Measurements from ENCODE around the gene ZDHHC8.
A peak's percentile ranks its signal among the peaks of the same experiment; 100 is the strongest.

ZDHHC8 gene, protein sequence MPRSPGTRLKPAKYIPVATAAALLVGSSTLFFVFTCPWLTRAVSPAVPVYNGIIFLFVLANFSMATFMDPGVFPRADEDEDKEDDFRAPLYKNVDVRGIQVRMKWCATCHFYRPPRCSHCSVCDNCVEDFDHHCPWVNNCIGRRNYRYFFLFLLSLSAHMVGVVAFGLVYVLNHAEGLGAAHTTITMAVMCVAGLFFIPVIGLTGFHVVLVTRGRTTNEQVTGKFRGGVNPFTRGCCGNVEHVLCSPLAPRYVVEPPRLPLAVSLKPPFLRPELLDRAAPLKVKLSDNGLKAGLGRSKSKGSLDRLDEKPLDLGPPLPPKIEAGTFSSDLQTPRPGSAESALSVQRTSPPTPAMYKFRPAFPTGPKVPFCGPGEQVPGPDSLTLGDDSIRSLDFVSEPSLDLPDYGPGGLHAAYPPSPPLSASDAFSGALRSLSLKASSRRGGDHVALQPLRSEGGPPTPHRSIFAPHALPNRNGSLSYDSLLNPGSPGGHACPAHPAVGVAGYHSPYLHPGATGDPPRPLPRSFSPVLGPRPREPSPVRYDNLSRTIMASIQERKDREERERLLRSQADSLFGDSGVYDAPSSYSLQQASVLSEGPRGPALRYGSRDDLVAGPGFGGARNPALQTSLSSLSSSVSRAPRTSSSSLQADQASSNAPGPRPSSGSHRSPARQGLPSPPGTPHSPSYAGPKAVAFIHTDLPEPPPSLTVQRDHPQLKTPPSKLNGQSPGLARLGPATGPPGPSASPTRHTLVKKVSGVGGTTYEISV

DNA sequence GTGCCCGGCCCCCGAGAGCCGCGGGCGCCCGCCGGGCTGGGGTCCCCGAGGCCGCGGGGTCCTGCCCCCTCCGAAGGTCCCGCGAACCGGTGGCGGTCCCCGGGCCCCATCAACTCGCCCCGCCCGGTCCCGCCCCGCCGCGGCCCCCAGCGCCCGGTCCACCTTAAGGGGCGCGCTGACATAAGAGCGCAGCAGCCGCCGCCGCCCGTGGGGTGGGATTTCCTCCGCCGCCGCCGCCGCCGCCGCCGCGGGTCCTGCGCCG is at the start of gene ZDHHC8:
Gene ZDHHC8, plus strand, starts transcription at position 208 of the 262 bp plus-strand sequence. CDS start 144 bp downstream, outside the sequence.
- H3K4me3 ChIP-seq (ENCODE audit: low read depth, low read length), result peak within 1 kb of the TSS; percentile 82
- TF ChIP-seq, protein P1, sequence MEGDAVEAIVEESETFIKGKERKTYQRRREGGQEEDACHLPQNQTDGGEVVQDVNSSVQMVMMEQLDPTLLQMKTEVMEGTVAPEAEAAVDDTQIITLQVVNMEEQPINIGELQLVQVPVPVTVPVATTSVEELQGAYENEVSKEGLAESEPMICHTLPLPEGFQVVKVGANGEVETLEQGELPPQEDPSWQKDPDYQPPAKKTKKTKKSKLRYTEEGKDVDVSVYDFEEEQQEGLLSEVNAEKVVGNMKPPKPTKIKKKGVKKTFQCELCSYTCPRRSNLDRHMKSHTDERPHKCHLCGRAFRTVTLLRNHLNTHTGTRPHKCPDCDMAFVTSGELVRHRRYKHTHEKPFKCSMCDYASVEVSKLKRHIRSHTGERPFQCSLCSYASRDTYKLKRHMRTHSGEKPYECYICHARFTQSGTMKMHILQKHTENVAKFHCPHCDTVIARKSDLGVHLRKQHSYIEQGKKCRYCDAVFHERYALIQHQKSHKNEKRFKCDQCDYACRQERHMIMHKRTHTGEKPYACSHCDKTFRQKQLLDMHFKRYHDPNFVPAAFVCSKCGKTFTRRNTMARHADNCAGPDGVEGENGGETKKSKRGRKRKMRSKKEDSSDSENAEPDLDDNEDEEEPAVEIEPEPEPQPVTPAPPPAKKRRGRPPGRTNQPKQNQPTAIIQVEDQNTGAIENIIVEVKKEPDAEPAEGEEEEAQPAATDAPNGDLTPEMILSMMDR (conservative IDR thresholded peaks at IDR 0.05; ENCODE audit: low read depth, low read length), result no peak
- no peak for DNase-seq (ENCODE audit: low read depth)

- TF ChIP-seq, protein P1 (conservative IDR thresholded peaks at IDR 0.05; ENCODE audit: low read depth, low read length), result no peak
- peak; percentile 7 for DNase-seq (ENCODE audit: low read depth)
- no peak overlapping the region for H3K4me3 ChIP-seq (ENCODE audit: low read depth, low read length)
Measured at GRCh38 chr22:20083157-20083890, 48.3 kb upstream of the ZDHHC8 start.

- DNase-seq (ENCODE audit: low read depth), result no peak
- no peak overlapping the region for H3K4me3 ChIP-seq (ENCODE audit: low read depth, low read length)
- TF ChIP-seq, protein P1 (conservative IDR thresholded peaks at IDR 0.05; ENCODE audit: low read depth, low read length), result no peak
Measured at GRCh38 chr22:20083891-20084546, 47.6 kb upstream of the ZDHHC8 start.

DNA sequence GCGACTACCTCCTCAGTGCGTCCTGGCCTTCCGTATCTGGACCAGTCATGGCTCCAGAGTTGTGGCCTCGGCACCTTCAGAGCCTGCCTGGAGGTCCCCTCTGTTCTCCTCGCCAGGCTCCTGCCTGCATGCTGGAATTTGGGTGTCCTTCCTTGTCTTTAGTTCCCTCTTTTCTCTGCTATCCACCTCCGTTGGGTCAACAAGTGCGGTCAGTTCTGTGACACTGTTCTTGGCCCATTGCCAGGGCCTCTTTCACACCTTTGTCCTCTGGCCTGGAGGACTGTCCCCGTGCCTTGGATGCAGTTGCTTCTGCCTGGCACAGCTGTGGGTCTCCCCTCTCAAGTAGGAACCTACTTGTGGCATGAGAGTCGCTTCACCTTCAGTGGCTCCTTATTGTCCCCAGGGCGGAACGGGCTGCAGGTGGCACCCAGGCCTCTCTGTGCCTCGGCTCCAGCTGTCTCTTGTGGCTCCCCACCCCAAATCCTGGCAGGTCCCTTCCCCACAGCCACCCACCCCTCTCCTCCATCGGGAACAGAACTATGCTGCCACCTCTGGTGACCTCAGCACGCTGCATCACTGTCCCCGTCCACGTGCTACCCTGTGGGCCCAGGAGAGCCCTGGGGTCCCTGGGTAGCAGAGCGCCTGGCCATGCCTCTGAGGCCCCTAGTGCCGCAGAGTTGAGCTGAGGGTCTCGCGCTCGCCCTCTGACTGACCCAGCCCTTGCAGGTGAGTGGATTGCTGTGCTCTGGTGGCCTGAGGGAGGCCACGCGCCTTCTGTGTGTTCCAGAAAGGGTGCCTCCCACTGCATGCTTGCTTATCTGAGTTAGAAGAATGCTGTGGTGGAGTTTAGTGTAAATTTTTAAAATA is 46.8 kb upstream of the ZDHHC8 start:
- peak; percentile 12 for DNase-seq (ENCODE audit: low read depth)
- H3K4me3 ChIP-seq (ENCODE audit: low read depth, low read length), result no peak overlapping the region

DNA sequence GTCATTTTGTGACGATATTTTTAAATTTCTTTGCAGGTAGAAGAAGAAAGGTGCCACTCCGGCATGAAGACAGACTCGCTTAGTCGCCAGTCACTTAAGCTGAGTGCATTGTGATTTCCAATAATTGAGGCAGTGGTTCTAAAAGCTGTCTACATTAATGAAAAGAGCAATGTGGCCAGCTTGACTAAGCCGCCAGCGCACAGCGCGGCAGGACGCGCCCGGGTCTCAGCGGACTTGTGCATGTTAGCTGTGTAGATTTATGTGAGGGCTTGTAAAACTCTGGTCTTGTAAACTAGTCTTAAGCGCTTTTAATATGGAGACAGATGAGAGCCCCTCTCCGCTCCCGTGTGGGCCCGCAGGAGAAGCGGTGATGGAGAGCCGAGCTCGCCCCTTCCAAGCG is 46.0 kb upstream of the ZDHHC8 start:
- DNase-seq (ENCODE audit: low read depth), result no peak
- TF ChIP-seq, protein P1 (conservative IDR thresholded peaks at IDR 0.05; ENCODE audit: low read depth, low read length), result no peak

More for the DNA sequence above, 46.8 kb upstream of the ZDHHC8 start:
- TF ChIP-seq, protein P1 (conservative IDR thresholded peaks at IDR 0.05; ENCODE audit: low read depth, low read length), result peak; percentile 34

DNA sequence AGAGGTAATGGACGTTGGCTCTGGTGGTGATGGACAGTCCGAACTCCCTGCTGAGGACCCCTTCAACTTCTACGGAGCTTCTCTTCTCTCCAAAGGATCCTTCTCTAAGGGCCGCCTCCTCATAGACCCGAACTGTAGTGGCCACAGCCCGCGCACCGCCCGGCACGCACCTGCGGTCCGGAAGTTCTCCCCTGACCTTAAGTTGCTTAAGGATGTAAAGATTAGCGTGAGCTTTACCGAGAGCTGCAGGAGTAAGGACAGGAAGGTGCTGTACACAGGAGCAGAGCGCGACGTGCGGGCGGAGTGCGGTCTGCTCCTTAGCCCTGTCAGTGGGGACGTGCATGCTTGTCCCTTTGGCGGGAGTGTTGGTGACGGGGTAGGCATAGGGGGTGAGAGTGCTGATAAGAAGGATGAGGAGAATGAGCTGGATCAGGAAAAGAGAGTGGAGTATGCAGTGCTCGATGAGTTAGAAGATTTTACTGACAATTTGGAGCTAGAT is 45.5 kb upstream of the ZDHHC8 start:
- TF ChIP-seq, protein P1 (conservative IDR thresholded peaks at IDR 0.05; ENCODE audit: low read depth, low read length), result no peak
- no peak for DNase-seq (ENCODE audit: low read depth)

More for the DNA sequence above, 46.0 kb upstream of the ZDHHC8 start:
- no peak overlapping the region for H3K4me3 ChIP-seq (ENCODE audit: low read depth, low read length)

More for the DNA sequence above, 45.5 kb upstream of the ZDHHC8 start:
- no peak overlapping the region for H3K4me3 ChIP-seq (ENCODE audit: low read depth, low read length)

Measured in choroid plexus epithelial cell (primary cell).